CD4-positive, CD25-positive, alpha-beta regulatory T cell (primary cell): Measurements from ENCODE around the gene ALMS1. TPM values are rescaled to one million over a fixed set of nuclear protein-coding genes. Genes with fewer than 3 reads are reported as not detected.
A peak's percentile ranks its signal among the peaks of the same experiment; 100 is the strongest.

ENCODE experiments used
- ATAC-seq, 2 donors: fragments of 150-1000 bp; cut with Tn5 transposase; one replicate each; pipeline ENCODE4 v1.10.0; 2021; ENCODE audit warnings: low read depth in 2 of 2, moderate number of reproducible peaks in 2 of 2, moderate library complexity in 1 of 2
- DNase-seq, 3 donors: peaks; one replicate each; pipeline versions ENCODE4 v3.0.0 to v3.0.0-alpha.2; 2012 to 2022; ENCODE audit warnings: mixed read lengths in 1 of 3
- H3K27ac ChIP-seq: one replicate; pipeline ENCODE4 v1.7.0; 2013; ENCODE audit warnings: mild to moderate bottlenecking, low read length; ENCODE audit not compliant: insufficient read depth, poor library complexity, severe bottlenecking
- H3K27me3 ChIP-seq: one replicate; pipeline ENCODE4 v1.7.0; 2013; ENCODE audit warnings: low read length; ENCODE audit not compliant: control insufficient read depth, insufficient read depth
- H3K36me3 ChIP-seq: one replicate; pipeline ENCODE4 v1.7.0; 2013; ENCODE audit warnings: mild to moderate bottlenecking, low read length, moderate library complexity; ENCODE audit not compliant: control insufficient read depth, insufficient read depth
- H3K4me1 ChIP-seq: 2 replicates; pipeline ENCODE4 v1.7.0; 2013; ENCODE audit warnings: mild to moderate bottlenecking, low read length; ENCODE audit not compliant: insufficient read depth, control insufficient read depth, poor library complexity, severe bottlenecking
- H3K4me3 ChIP-seq: one replicate; pipeline ENCODE4 v1.7.0; 2013; ENCODE audit warnings: low read depth, mild to moderate bottlenecking, low read length, moderate library complexity
- H3K9me3 ChIP-seq, 2 experiments: 1 replicate in 1 of 2; 2 replicates in 1 of 2; pipeline ENCODE4 v1.7.0; 2013; ENCODE audit warnings: low read length in 2 of 2, mild to moderate bottlenecking in 1 of 2, moderate library complexity in 1 of 2; ENCODE audit not compliant: control insufficient read depth in 2 of 2
- H3K27ac Mint-ChIP-seq, 3 donors: one replicate each; pipeline ENCODE4 v1.8.0; 2020 to 2022; ENCODE audit warnings: mild to moderate bottlenecking in 3 of 3, mixed read lengths in 3 of 3, moderate library complexity in 2 of 3
- H3K27me3 Mint-ChIP-seq: one replicate; pipeline ENCODE4 v1.8.0; 2022; ENCODE audit warnings: mild to moderate bottlenecking, mixed read lengths
- H3K36me3 Mint-ChIP-seq: one replicate; pipeline ENCODE4 v1.8.0; 2020; ENCODE audit warnings: mixed read lengths
- H3K4me1 Mint-ChIP-seq, 4 donors: one replicate each; pipeline ENCODE4 v1.8.0; 2020 to 2022; ENCODE audit warnings: mixed read lengths in 4 of 4, mild to moderate bottlenecking in 1 of 4
- H3K4me3 Mint-ChIP-seq, 4 donors: one replicate each; pipeline ENCODE4 v1.8.0; 2020 to 2022; ENCODE audit warnings: mild to moderate bottlenecking in 4 of 4, mixed read lengths in 4 of 4, moderate library complexity in 3 of 4
- H3K9me3 Mint-ChIP-seq, 7 donors: one replicate each; pipeline ENCODE4 v1.8.0; 2020 to 2022; ENCODE audit warnings: mixed read lengths in 7 of 7, mild to moderate bottlenecking in 3 of 7, moderate library complexity in 2 of 7
- polyA plus RNA-seq, 4 donors: library from polyadenylated mRNA; unstranded; fragments of 300-500 nt; fragmentation: Illumina TruSeq; gene quantifications; one replicate each; pipeline ENCODE4 v1.2.3, GENCODE V29; 2021
- total RNA-seq: library from RNA; stranded (reverse); gene quantifications from one replicate; pipeline ENCODE4 v1.2.3, GENCODE V29; 2022

The ALMS1 gene
- total and polyA plus RNA-seq, 5 donors from 2014 or later: 1.6 to 29.3 (median 2.7) TPM

DNA sequence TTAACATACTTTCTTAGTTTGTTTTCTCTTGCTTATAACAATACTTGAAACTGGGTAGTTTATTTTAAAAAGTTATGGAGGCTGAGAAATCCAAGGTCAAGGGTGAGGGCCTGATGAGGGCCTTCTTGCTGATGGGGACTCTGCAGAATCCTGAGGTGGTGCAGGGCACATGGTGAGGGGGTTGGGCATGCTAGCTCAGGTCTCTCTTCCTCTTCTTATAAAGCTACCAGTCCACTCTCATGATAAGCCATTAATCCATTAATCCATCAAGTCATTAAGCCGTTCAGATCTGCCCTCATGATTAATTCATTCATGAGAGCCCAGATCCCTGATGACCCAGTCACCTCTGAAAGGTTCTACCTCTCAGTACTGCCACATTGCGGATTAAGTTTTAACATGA, 21.4 kb downstream of the ALMS1 start:
- Histone ChIP-seq H3K36me3 (peaks cover 9% of the 10 kb centered on the region), H3K4me1 (no peaks in the 10 kb centered on the region), H3K9me3 (peaks cover 7 to 17% of the 10 kb centered on the region in 2 experiments), H3K4me3 (no peak overlapping the region), H3K27ac (no peak overlapping the region), H3K27me3 (no peaks in the 10 kb centered on the region)
- peaks cover 0 to 25% (median 10%) of the 10 kb centered on the region in 7 donors for H3K9me3 Mint-ChIP-seq
- peaks cover under 1 to 27% (median 21%) of the 10 kb centered on the region in 4 donors for H3K4me1 Mint-ChIP-seq
- peaks cover 44% of the 10 kb centered on the region for H3K36me3 Mint-ChIP-seq
- no peak overlapping the region for H3K27ac Mint-ChIP-seq
- H3K4me3 Mint-ChIP-seq: no peak overlapping the region
- DNase-seq (no peak), ATAC-seq (no peak)
- H3K27me3 Mint-ChIP-seq: no peaks in the 10 kb centered on the region

DNA sequence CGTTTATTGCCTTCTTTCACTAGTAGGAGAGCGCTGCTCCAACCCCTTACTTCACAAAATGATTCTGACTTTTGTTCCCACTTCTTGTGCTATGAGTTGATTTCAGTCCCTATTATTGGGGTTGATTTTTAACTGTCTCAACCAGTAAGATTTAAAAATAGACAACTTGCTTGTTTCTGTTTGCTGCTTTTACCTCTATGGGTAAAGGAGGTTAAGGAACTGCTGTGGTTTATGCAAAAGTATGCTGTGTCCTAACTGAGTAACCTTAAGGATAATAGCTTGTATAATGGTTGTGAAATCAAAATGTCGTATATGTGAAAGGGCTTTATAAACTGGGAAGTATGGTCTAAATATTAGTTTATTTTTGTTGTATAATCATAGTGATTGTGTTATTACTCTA, 22.6 kb downstream of the ALMS1 start:
- H3K4me1 Mint-ChIP-seq: peaks cover 0 to 25% (median 20%) of the 10 kb centered on the region in 4 donors
- no peaks in the 10 kb centered on the region for H3K27me3 ChIP-seq
- no peak overlapping the region for H3K4me3 ChIP-seq
- ATAC-seq (no peak), DNase-seq (no peak)
- H3K27ac ChIP-seq: no peak overlapping the region
- no peaks in the 10 kb centered on the region for H3K27me3 Mint-ChIP-seq
- peaks cover 5 to 15% of the 10 kb centered on the region in 2 experiments for H3K9me3 ChIP-seq
- H3K36me3 ChIP-seq: peaks cover 5% of the 10 kb centered on the region
- no peak overlapping the region for H3K27ac Mint-ChIP-seq
- no peaks in the 10 kb centered on the region for H3K4me1 ChIP-seq
- no peak overlapping the region for H3K4me3 Mint-ChIP-seq
- peaks cover 0 to 22% (median 8%) of the 10 kb centered on the region in 7 donors for H3K9me3 Mint-ChIP-seq
- H3K36me3 Mint-ChIP-seq: peaks cover 37% of the 10 kb centered on the region

DNA sequence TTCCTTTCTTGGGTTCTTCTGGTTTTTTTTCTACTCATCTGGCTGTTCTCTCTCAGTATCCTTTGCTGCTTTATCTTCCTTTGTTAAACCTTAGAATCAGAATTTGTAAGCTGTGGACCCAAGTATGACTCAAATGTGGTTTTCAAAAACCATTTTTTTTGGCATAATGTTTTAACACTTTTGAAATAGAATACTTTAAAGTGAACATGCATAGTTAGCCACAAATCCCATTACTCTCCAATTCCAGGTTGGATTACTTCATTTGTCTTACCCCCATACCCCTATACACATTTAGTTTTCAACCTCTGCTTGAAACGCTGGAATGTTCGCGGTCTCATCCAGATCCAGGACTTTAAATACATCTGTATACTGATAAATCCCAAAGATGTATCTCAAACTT, 29.1 kb downstream of the ALMS1 start:
- no peaks in the 10 kb centered on the region for H3K9me3 ChIP-seq
- H3K27ac ChIP-seq: no peak overlapping the region
- DNase-seq (no peak), ATAC-seq (no peak)
- Mint-ChIP-seq H3K4me1 (peaks cover 0 to 18% (median 11%) of the 10 kb centered on the region in 4 donors), H3K9me3 (peaks cover 0 to 2% (median 0%) of the 10 kb centered on the region in 7 donors), H3K27me3 (no peaks in the 10 kb centered on the region), H3K36me3 (peaks cover 10% of the 10 kb centered on the region), H3K4me3 (no peak overlapping the region), H3K27ac (no peak overlapping the region)
- no peak overlapping the region for H3K4me3 ChIP-seq
- H3K27me3 ChIP-seq: no peaks in the 10 kb centered on the region
- no peaks in the 10 kb centered on the region for H3K4me1 ChIP-seq
- H3K36me3 ChIP-seq: peaks cover 10% of the 10 kb centered on the region

DNA sequence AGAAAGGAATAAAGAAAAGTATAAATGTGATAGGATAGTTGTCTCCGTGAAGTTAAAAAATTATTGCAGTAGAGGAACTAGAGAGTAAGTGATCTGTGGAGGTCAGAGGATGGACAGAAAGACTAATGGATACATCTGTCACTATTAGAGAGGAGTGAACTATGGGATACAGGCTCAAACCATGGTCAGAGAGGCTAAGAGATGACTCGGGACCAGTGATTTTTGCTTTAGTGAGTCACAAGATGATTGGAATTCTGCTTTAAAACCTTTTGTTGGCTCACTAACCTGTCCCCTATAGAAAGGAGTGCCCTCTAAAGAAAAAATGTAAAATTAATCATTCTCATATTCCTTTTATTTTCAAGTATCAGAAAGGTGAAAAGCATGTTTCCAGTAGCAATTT, 30.3 kb downstream of the ALMS1 start:
- H3K27me3 ChIP-seq: no peaks in the 10 kb centered on the region
- H3K36me3 ChIP-seq: peaks cover 7% of the 10 kb centered on the region
- H3K9me3 Mint-ChIP-seq: peaks cover 0 to 2% (median 0%) of the 10 kb centered on the region in 7 donors
- H3K4me3 ChIP-seq: no peak overlapping the region
- H3K9me3 ChIP-seq: no peaks in the 10 kb centered on the region
- ATAC-seq (no peak), DNase-seq (no peak)
- no peaks in the 10 kb centered on the region for H3K27me3 Mint-ChIP-seq
- no peak overlapping the region for H3K27ac Mint-ChIP-seq
- no peak overlapping the region for H3K4me3 Mint-ChIP-seq
- peaks cover 19% of the 10 kb centered on the region for H3K36me3 Mint-ChIP-seq
- no peak overlapping the region for H3K27ac ChIP-seq
- no peaks in the 10 kb centered on the region for H3K4me1 ChIP-seq
- peaks cover 0 to 20% (median 11%) of the 10 kb centered on the region in 4 donors for H3K4me1 Mint-ChIP-seq

DNA sequence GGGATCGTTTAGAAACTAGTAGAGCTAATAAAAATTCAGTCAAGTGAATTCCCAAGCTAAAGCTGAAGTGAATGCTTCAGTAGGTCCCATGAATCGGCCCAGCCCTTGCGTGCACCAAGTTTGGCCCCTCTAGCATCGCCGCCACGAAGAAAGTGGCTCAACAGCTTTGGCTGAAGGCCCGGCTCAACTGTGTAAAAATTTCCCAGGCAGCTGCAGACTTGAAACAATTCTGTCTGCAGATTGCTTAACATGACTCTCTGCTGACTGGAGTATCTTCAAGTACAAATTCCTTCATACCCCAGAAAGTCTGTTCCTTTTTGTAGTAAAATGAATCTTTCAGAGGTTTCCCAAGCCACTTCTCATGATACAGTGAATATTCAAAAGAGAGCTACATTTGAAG, 32.7 kb downstream of the ALMS1 start:
- Mint-ChIP-seq H3K36me3 (peaks cover 16% of the 10 kb centered on the region), H3K4me3 (no peak overlapping the region), H3K9me3 (no peaks in the 10 kb centered on the region), H3K4me1 (peaks cover 0 to 15% (median 7%) of the 10 kb centered on the region in 4 donors), H3K27me3 (no peaks in the 10 kb centered on the region), H3K27ac (no peak overlapping the region)
- no peak for DNase-seq
- H3K4me1 ChIP-seq: no peaks in the 10 kb centered on the region
- peaks cover 7% of the 10 kb centered on the region for H3K36me3 ChIP-seq
- no peaks in the 10 kb centered on the region for H3K27me3 ChIP-seq
- no peak overlapping the region for H3K4me3 ChIP-seq
- no peaks in the 10 kb centered on the region for H3K9me3 ChIP-seq
- no peak overlapping the region for H3K27ac ChIP-seq
- no peak for ATAC-seq

DNA sequence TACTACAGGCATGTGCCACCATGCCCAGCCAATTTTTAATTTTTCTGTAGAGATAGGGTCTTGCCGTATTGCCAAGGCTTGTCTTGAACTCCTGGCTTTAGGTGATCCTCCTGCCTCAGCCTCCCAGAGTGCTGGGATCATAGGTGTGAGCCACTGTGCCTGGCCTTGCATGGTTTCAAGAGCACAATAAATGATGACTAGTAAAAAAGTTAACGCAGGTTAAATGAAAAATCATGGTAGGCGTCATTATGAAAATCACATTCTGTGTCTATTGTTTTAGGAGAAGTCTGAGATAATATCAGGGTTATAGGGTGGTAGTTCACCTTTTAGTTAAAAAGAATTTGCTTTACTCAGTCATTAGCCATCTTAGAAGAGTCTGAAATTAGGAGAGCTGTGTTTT, 38.3 kb downstream of the ALMS1 start:
- DNase-seq (no peak), ATAC-seq (no peak)
- no peaks in the 10 kb centered on the region for H3K4me1 ChIP-seq
- H3K9me3 Mint-ChIP-seq: no peaks in the 10 kb centered on the region
- peaks cover 44% of the 10 kb centered on the region for H3K36me3 Mint-ChIP-seq
- H3K9me3 ChIP-seq: no peaks in the 10 kb centered on the region
- H3K27ac Mint-ChIP-seq: peak overlapping the region in 1 of 3 donors; percentile 8
- no peaks in the 10 kb centered on the region for H3K27me3 Mint-ChIP-seq
- H3K4me1 Mint-ChIP-seq: peaks cover 0 to 12% (median 6%) of the 10 kb centered on the region in 4 donors
- no peaks in the 10 kb centered on the region for H3K27me3 ChIP-seq
- H3K4me3 ChIP-seq: no peak overlapping the region
- H3K27ac ChIP-seq: no peak overlapping the region
- no peak overlapping the region for H3K4me3 Mint-ChIP-seq
- H3K36me3 ChIP-seq: peaks cover 20% of the 10 kb centered on the region

DNA sequence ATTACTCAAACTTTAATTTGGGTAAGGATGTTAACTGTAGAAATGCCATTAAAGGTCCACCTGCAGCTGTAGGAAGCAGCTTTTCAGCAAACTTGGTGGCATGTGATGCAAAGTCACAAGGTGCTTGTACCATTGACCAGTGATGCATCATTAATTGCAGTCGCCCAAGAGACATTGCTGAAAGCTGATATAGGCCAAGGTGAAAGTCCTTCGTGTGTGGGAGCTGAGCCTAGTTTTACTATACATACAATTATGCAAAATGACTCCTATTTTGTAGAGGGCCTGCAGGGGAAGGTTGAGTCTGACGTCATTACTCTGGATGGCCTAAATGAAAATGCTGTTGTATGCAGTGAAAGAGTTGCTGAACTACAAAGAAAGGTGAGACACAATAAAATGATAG, 40.5 kb downstream of the ALMS1 start:
- DNase-seq: no peak
- Histone ChIP-seq H3K27ac (no peak overlapping the region), H3K4me1 (no peaks in the 10 kb centered on the region)

DNA sequence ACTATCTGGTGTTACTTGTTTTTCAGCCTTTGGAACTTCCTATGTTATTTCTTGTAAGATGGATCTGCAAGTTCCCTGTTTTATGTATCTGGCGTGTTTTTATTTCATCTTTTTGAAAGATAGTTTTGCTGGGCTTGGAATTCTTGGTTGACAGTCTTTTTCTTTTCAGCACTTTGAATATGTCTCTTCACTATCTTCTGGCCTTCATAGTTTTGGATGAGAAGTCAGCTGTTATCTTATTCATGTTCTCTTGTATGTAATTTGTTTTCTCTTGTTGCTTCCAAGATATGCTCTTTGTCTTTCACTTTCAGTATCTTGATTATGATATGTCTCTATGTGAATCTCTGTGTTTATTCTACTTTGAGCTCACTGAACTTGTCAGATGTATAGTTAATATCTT, 50.4 kb downstream of the ALMS1 start:
- peaks cover 14 to 18% of the 10 kb centered on the region in 2 experiments for H3K9me3 ChIP-seq
- Mint-ChIP-seq H3K4me1 (peaks cover 0 to 4% (median 0%) of the 10 kb centered on the region in 4 donors), H3K27me3 (no peaks in the 10 kb centered on the region), H3K36me3 (peaks cover 8% of the 10 kb centered on the region), H3K9me3 (no peaks in the 10 kb centered on the region), H3K27ac (no peak overlapping the region), H3K4me3 (no peak overlapping the region)
- no peaks in the 10 kb centered on the region for H3K27me3 ChIP-seq
- no peak overlapping the region for H3K27ac ChIP-seq
- ATAC-seq (no peak), DNase-seq (peak in 1 of 3 donors; percentile 9)
- H3K36me3 ChIP-seq: peaks cover 38% of the 10 kb centered on the region
- no peak overlapping the region for H3K4me3 ChIP-seq
- no peaks in the 10 kb centered on the region for H3K4me1 ChIP-seq

More for the DNA sequence above, 40.5 kb downstream of the ALMS1 start:
- Histone ChIP-seq H3K4me3 (no peak overlapping the region), H3K36me3 (peaks cover 15% of the 10 kb centered on the region), H3K27me3 (no peaks in the 10 kb centered on the region), H3K9me3 (no peaks in the 10 kb centered on the region)
- no peak overlapping the region for H3K4me3 Mint-ChIP-seq
- no peak overlapping the region for H3K27ac Mint-ChIP-seq
- no peak for ATAC-seq
- H3K27me3 Mint-ChIP-seq: no peaks in the 10 kb centered on the region
- H3K4me1 Mint-ChIP-seq: peaks cover 0 to 10% (median 3%) of the 10 kb centered on the region in 4 donors
- H3K9me3 Mint-ChIP-seq: no peaks in the 10 kb centered on the region
- H3K36me3 Mint-ChIP-seq: peaks cover 35% of the 10 kb centered on the region
